ENCODE results near the gene CSNK2B.

GRCh38 chr6:31687860-31688693 lies 22.2 kb downstream of the CSNK2B start:
- no peak for TF ChIP-seq CTCF (IDR thresholded peaks at IDR 0.05)
- no peak for TF ChIP-seq POLR2A (IDR thresholded peaks at IDR 0.05)

All from testis (tissue), 2 donors.